NCI-H1694 (cell line): Measurements from ENCODE around the gene RBM18.

Experiments
- DNase-seq: peaks from one replicate; lab custom pipeline; 2025; lab: John Stamatoyannopoulos, UW

The RBM18 gene

DNA sequence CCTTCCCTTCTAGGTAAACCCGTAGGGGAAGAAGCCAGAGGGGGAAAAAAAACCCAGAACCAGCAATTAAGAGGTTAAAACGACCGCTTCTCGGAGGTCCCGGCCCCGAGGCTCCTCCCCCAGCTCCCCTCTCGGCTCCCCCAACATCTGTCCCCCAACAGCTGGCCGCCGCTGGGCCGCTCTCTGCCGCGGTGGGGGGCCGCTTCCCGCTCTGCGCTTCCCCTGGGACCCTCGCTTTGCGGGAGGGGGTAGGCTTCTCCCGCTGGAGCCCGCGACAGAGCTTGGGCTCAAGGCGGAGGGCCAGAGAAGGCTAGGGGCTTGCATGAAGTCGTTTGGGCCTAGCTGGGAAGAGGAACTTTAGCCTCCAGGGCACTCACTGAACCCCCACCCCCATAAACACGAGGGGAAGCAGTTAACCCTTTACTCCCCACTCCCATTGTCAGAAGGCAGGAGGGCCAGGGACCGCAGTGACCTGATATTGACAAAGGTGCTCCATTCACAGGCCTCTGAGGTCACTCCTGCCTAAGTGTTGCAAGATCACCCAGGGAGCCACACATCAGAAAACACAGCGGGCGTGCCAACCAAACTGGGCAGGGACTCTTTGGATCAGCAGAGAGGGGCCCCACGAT lies 43.3 kb downstream of the RBM18 start:
- DNase-seq, result no peak

DNA sequence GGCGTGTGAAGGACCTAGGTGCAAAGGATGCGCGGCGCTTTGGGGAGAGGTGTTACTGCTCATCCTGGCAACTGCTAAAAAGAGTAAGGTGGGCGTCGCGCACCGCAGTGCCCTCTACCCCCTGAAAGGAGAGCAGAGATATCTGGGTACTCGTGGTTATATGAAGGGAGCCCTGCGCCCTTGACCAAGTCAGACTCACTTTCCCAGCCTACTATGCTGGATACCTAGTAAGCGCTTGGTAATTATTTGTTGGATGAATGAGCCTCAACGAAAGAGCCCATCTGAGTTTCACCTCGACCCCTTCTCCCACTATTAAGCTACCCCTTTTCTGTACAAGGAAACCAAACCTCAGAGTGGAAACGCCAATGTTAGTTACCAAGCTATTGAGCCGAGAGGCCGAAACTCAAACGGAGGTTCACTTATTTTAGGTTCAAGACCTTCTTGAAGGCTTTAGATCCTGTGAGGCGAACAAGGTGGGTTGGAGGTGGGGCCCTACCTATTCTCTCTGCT lies 43.9 kb downstream of the RBM18 start:
- DNase-seq, result no peak

DNA sequence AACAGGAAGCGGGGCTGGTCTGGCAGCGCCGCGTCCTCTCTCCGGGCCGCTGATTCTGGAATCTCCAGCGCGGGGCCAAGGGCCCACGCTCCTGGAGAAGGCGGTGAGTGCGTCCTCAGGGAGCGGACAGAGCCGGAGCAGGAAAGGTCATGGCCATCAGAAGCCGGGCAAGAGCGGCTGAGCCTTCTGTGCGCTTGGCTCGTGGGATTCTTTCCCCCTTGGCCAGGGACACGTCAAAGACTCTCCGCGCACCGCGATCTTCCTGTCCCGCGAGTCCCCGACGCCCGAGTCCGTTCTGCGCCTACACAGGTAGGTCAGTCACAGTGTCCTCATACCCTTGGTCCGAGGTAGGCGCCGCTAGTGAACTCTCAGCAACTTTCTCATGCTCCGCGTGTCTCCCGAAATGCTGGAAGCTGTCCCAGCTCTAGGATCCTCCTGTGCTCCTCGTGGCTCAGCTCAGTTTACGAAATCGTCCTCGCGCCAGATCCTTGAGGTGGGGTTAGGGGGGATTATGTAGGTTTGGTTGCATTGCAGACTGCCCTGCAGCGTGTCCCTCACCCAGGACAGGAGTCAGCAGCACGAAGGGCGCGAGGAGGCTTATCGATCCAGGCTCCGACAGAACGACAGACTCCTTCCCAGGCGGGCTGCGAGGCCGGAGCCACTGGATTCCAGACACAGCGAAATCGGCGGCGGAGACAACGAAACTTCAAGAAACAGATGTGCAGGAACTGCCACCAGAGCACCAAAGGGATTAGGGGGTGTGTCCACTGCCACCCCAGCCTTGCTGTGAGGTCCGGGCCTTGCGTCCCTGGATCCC lies 44.6 kb downstream of the RBM18 start:
- DNase-seq, result no peak

DNA sequence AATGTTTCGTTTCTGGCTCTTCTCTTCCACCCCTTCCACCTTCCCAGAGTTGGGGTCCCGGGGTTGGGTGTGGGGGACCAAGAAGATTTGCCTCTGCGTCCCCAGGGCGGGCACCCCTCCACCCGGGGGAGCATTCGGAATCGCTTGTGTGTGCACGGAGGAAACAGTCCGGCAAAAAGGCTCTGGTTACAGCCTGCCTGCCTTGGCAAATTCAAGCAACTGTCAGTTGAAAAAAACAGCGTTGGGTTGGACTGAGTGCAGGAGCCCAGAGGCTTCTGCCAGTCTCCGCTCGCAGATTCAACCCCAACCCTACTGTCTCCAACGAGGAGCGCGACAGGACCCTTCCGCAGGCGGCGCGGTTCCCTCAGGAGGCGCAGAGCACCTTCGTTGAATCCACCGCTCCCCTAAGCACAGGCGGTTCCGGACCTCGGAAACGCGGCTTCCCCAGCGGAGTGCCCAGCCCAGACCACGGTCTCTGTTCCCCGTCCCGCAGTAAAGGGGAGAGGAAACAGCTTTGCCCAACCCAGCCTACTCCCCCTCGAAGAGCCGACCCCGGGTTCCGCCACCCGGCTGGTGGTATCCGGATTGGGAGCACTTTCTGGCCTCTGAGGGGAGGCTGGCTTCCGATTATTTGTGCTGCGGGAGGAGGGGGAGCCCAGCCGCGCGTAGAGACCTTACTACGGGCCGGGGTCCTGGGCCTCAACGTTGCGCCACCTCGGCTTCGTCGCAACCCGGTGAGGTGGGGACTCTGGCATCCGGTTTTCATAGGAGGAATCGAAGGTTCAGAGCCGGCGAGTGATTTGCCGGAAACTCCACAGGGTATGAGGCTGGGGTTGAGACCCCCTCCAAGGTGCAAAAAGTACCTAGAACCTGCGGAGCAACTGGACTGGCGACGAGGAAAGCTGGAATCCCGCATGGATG lies 45.4 kb downstream of the RBM18 start:
- DNase-seq, result no peak

DNA sequence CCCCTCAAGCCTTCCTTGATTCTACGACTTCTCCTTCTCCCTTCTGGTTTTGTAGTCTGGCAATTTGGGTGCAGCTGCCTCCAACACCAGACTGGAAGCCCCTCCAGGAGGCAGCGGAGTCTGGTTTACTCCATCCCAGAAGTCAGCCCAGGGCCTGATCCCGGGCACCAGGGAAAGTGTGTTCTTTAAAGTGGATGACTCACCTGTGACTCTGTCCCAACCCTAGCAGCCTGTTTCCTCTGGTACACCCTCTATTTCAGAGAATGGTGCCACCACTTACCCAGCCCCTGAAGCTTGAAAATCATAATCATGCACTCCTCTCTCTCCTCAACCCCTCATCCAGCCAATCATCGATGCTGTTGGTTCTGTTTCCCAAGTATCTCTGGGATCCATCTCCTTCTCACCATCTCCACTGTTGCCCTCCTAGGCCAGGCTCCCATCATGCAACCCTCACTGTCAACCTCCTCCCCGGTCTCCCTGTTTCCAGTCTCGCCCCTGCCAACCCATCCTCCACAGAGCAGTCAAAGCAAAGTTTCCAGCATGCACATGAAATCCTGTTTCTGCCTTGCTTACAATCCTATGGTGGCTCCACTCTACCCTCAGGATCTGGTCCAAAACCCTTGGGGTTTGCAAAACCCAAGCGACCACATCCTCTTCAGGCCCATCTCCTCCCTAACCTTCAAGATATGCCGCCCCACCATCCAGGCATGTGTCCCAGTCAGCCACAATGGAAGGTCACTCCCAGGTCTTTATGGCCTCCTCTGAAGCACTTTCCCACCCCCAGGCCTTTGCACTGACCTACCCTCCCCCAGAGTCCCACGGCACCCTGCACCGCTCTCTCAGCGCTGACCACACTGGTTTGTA lies 46.3 kb downstream of the RBM18 start:
- no peak for DNase-seq

DNA sequence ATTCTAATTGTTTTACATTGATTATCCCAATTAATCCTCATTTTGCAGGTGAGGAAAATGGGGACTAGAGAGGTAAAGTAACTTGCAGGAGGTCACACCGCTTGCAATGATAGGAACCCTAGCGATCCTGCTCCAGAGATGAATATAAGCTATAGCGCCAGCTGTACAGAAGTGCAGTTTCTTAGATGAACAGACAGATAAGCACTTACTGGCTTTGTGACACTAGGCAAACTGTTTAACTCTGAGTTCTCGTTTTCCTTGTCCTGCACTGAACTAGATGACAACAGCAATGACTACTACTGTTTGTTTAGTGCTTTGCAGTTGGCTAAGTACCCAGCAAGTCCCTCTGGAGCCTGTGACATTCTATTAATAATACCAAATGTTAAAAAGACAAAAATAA lies 47.0 kb downstream of the RBM18 start:
- DNase-seq, result no peak

DNA sequence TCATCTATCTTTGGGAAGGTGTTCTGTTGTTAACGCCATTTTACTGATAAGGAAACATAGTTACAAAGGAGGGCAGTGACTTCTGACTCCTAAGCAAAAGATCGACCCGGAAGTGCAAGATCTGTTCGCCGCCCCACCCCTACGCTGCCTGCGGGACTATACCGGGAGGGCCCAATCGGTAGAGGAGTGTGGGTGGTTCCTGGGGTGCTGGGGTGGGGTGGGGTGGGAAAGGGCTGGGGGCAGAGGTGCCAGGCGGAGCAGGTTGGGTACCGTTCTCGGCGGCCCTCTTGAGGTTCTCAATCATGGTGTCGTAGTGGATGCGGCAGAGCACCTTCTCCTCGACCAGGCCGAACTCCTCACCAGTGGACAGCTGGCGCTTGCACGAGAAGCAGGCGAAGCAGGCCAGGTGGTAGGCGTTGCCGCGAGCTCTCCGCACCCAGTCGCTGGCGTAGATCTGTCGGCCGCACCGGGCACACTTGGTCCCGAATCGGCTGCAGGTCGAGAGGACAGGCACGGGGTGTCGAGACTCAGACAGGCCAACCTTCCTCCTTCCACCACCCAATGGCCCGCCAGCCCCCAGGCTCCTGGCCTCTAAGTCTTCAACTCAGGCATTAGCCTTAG lies 47.7 kb downstream of the RBM18 start:
- no peak for DNase-seq

DNA sequence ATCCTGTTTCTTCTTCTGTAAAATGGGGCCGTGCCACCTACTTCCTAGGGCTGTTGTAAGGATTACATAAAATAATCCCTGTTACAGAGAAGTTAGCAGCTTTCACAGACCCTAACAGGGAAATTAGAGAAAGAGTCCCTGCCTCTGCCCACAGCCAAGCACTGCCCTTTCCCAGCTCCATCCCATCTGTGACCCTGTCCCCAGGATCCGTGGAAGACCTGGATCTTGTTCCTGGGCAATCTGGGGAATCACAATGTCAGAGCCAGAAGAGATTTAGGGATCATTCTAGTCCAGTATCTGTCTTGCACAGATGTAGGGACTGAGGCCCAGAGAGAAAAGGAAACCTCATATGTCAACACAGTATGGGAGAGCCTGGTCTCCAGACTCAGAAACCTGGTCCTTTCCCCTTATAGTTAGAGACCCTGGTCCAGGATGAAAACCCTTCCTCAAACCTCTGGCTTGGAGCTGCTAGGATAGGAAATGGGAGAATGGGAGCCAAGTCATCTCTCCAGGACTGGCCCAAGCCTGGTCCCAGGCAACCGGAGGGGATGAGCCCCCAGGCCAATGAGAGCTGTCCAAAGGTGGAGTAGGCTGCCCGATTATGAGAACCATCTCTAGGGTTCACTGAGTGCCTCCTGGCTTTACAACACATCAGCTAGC lies 48.4 kb downstream of the RBM18 start:
- no peak for DNase-seq

DNA sequence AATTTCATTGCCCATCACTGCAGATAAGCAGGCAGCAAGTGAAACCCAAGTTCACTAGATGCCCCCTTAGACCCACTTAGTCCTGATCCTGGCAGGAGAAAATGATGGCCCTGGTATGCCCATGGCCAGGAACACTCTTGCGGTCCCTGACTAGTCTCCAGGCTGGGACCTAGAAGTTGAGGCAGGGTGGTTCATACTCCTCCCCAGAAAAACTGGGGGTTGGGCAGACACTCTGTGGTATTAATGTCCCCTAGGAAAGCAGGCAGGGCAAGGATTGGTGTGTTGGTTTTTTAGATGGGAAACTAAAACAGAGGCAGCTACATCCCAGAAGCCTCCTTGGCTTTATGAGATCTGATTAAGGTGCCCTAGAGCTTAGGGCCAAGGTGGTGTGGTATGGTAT lies 49.0 kb downstream of the RBM18 start:
- no peak for DNase-seq

DNA sequence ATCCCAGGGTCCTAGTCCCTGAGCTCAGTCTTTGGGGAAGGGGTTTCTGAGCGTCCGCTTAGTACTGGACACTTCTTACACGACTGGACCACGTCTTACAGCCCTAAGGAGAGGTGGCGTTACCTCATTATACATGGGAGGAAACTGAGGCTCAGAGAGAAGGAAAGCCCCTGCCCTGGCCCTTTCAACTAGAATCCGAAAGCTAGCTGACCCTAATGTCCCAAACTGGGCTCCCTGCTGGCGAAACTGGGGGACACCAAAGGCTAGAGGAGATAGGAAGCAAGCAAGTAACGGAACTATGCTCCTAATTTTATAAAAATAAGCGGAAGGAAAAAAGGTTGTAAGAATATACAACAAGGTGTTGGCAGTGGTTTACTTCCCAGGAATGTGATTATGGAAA lies 50.1 kb downstream of the RBM18 start:
- DNase-seq, result no peak

DNA sequence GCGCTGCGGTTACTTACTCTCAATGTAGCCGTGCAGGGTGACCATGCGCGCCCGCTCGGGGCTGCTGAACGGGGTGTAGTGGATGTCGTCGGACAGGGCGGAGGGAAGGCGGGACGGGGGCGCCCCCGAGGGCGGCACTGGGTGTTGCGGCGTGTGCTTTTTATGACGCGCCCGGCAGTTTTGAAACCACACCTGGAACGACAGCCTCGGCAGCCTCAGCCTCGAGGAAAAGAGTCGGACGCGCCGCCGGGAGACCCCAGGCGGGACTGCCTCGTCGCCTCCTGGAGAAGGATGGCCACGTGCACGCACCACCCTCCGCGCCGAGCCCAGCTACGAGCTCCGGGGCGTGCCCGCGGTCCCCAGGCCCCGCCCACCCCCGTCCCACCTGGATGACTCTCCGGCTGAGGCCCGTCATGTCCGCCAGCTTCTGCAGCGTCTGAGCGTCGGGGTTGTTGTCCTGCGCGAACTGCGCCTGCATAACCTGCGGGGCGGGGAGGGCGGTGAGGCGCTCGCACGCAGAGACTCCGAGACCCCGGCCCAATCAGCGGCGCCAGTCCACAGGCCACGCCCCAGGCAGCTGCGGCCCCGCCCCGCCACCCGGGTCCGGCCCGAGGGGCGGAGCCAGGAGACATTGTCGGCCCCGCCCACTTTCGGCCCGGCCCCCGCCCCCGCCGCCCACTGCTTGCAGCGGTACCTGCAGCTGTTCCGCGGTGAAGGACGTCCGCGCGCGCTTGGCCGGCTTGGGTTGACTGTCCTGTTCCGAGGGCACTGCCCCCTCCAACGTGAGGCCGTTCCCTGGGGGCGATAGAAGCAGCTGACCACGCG lies 50.8 kb downstream of the RBM18 start:
- no peak for DNase-seq

DNA sequence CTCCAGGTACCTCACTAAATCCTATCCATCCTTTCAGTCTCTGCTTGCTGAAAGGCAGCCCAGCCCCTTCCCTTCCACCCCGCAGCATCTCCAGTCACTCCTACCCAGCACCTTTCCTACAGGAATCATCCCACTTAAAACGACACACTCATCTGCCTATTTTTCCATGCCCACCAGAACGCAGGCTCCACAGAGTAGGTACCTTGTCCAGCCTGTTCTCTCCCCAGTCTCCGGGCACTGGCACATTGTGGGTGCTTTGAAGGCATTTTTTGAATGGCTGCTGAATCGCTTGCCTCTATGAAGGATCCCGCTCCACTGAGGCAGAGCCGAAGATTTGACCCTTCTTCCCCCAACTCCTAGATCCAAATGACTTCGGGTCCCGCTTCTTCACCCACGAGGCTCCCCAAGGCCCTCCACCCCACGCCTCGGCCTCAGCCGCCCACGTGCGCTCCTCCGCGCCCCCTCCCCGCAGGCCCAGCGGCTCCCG lies 51.5 kb downstream of the RBM18 start:
- no peak for DNase-seq

DNA sequence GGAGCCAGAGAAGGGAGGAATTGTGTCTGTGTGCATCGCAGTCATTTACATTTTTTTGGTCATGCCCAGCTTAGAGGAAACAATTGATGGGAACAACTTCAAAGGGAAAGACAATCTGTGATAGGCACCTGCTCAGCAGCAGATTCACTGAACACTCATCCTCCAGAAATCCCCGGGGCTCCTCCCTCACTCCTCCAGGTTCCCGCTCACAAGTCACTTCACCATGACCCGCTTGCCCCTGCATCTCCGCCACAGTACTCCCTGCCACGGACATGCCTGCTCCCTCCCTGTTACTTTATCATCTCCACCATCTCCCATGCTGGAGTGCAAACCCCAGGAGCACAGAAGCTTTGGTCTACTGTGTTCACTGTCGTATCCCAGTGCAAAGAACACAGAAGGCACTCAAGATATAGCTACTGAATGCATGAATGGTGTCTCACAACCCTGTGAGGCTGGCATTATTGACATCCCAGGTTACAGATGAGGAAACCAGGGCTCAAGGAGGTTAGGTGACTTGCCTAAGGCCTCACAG lies 52.1 kb downstream of the RBM18 start:
- DNase-seq, result no peak

DNA sequence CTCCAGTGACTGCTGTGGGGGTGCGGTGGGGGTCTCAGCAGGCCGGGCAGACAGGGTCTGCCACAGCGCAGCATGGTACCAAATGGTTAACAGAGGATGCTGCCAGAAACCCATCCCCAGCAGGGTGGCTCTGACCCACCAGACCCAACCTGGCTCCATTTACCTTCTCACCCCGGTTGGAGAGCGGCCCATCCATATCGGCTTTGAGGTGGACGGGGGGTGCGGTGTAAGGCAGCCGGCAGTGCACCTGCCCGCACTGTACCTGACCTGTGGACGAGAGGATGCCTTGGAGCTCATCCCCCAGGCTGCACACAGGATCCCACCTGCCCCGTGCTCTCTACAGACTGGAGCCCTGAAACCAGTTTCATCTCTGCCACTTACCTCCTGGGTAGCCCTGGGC lies 55.2 kb downstream of the RBM18 start:
- DNase-seq, result no peak

DNA sequence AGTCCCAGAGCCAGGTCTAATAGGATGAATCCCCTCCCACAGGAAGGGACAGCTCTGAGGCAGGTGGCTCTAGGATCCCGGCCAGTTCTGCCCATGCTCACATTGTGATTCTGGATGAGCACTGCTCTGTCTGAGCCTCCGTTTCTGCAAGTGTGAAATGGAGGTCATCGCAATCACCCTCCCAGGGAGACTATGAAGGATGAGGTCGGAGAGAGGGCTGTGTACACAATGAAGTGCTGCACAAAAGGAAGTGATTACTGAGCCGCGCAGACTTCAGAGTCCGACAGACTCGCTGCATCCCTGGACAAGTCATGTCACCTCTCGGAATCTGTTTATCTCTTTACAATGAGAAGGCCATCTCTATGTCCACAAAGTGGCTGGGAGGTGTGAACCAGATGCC lies 57.5 kb downstream of the RBM18 start:
- DNase-seq, result no peak

DNA sequence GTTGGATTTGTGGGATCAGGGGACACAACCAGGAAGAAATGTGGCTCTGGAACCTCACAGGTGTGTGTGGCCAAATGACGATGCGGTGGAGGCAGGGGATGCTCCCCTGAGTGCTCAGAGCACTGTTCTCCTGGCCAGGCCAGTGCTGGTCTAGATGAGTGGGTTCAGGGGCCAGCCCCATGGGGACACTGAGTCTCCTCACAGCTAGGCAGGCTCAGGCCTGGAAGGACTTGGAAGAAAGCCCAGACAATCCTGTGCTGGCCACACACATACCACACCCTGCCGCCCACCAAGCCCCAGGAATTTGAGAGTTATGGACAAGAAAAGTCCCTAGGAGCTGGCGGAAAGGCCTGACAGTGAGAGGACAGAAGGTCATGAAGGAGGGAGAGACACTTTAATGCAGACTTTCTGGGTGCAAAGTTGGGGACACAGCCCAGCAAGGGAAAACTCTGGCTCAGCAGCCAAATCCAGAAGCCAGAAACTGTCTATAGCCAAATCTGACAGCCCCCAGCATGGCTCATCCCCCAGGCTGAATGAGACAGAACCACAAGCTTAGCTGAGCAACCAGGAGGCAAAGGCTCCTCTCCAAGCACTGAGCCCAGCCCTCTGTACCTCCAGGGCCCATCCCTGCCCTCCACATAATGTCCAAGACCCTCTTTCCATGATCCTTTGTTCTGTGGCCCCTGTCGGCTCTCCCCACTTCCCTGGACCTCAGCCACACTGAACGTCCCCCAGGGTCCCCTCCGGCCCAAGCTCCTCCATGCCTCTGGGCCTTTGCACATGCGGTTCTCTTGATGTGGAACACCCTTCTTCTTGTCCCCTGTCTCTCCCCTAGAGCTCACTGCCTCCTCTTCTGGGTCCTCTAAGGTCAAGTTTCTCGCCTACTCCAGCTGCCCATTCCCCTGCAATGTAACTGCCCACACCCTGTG lies 58.3 kb downstream of the RBM18 start:
- DNase-seq, result no peak

DNA sequence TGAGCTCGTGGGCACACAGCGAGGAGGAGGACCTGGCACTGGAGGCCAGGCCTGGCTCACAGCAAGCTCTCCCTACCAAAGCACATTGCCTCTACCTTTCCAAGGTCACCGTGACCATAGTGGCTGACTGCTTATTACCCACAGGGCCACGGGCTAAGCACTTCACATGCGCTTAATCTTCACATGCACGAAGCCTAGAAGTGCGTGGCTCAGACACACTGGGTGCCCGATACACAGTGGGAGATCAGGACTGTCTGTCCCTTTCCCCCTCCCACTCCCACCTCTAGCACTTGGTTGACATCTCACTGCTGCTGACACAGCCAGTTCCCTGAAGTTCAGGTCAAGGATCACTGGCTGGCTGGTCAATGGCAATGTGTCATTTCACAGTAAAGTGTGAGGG lies 59.5 kb downstream of the RBM18 start:
- DNase-seq, result no peak

DNA sequence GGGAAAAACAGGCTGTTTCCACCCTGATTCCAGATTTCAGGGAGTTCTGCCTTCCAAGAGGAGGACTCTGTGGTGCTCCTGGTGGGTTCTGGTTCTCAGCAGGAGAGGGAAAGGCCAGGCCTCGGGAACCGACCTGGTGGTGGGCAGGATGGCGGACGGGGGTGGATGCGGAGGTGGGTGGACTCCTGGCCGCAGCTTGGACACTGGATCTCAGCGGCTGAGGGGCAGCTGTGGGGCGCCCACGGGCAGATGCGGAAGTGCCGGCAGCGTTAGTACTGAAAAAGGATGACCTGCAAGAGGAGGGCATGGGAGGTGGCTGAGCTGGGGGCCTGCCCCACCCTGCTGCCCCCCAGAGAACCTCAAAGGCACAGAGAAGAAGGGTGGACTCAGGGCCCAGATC lies 60.1 kb downstream of the RBM18 start:
- DNase-seq, result no peak
